HCT116 (cell line): ENCODE measurements around the gene CRIP3. TPM values are rescaled to one million over a fixed set of nuclear protein-coding genes. Genes with fewer than 3 reads are reported as not detected.

Experiments
- ATAC-seq: fragments of 200-7000 bp; cut with Tn5 transposase; 2 replicates; pipeline ENCODE4 v1.9.1; 2020; ENCODE audit warnings: mild to moderate bottlenecking, moderate library complexity
- BruUV-seq: library from RNA; stranded (reverse); fragments of 400-500 nt; replicated peaks from 2 replicates; lab custom pipeline; 2021; lab: Mats Ljungman, UMichigan
- CTCF ChIA-PET: fragments of 300-600 bp; sonication (Branson Sonifier 250); formaldehyde crosslinking; loops from one replicate; lab custom pipeline; 2021; ENCODE audit warnings: antibody characterized with exemption; lab: Charles Lee
- POLR2A ChIA-PET: fragments of 300-600, 350-600 bp; sonication (Branson Sonifier 250); formaldehyde crosslinking; loops from one replicate; lab custom pipeline; 2021; ENCODE audit warnings: antibody characterized with exemption; lab: Charles Lee
- RAD21 ChIA-PET, 2 experiments: fragments of 300-600 bp; sonication (Branson Sonifier 250); formaldehyde crosslinking; loops; one replicate each; lab custom pipeline; 2023; ENCODE audit warnings: low total read pairs in 2 of 2; ENCODE audit not compliant: uncharacterized antibody in 2 of 2, unreplicated experiment in 2 of 2, low non-redundant PET in 1 of 2; lab: Charles Lee
- DNase-seq: peaks from one replicate; pipeline ENCODE4 v3.0.0-alpha.2; 2010; ENCODE audit warnings: low read depth, low spot score
- H2AFZ ChIP-seq: fragments of 200-600 bp; shearing (Covaris generic), sonication (generic); 2 replicates; pipeline ENCODE4 v1.6.1; 2017; ENCODE audit warnings: low read depth, mixed run types, mixed read lengths, antibody characterized with exemption, low read length; ENCODE audit not compliant: poor library complexity, severe bottlenecking
- H3K27ac ChIP-seq: 2 replicates; pipeline ENCODE4 v1.5.1; 2012; ENCODE audit warnings: low read depth, low read length
- H3K27me3 ChIP-seq: fragments of 200-600 bp; sonication (generic); 2 replicates; pipeline ENCODE4 v1.6.1; 2016; ENCODE audit warnings: mixed run types, low read length, mixed read lengths; ENCODE audit not compliant: insufficient read depth
- H3K36me3 ChIP-seq, 2 experiments: fragments of 200-500 bp in 1 of 2; fragments of 200-600 bp in 1 of 2; sonication (Bioruptor generic) in 1 of 2; sonication (generic) in 1 of 2; 2 replicates each; pipeline versions ENCODE4 v1.5.1 to v1.6.1; 2014 to 2016; ENCODE audit warnings: low read length in 2 of 2, inconsistent platforms in 1 of 2, mixed read lengths in 1 of 2, mixed run types in 1 of 2; ENCODE audit not compliant: insufficient read depth in 2 of 2, control insufficient read depth in 1 of 2
- H3K4me1 ChIP-seq, 2 experiments: fragments of 200-600 bp in 1 of 2; sonication (generic) in 1 of 2; 2 replicates each; pipeline versions ENCODE4 v1.5.1 to v1.6.1; 2012 to 2017; ENCODE audit warnings: low read length in 2 of 2, inconsistent platforms in 1 of 2, mild to moderate bottlenecking in 1 of 2, mixed read lengths in 1 of 2, mixed run types in 1 of 2, moderate library complexity in 1 of 2; ENCODE audit not compliant: insufficient read depth in 2 of 2, control insufficient read depth in 1 of 2
- H3K4me2 ChIP-seq: fragments of 200-600 bp; sonication (generic); 2 replicates; pipeline ENCODE4 v1.6.1; 2017; ENCODE audit warnings: mixed run types, low read length, mixed read lengths
- H3K4me3 ChIP-seq, 2 experiments: fragments of 200-600 bp in 1 of 2; sonication (generic) in 1 of 2; replicated peaks in 1 of 2; 2 replicates each; pipeline ENCODE4 v1.5.1; 2011 to 2016; ENCODE audit warnings: low read length in 2 of 2, control low read depth in 1 of 2, low read depth in 1 of 2, mild to moderate bottlenecking in 1 of 2, mixed read lengths in 1 of 2, mixed run types in 1 of 2
- H3K79me2 ChIP-seq: fragments of 200-600 bp; sonication (generic); 2 replicates; pipeline ENCODE4 v1.6.1; 2017; ENCODE audit warnings: mild to moderate bottlenecking, mixed run types, low read length, moderate library complexity, mixed read lengths; ENCODE audit not compliant: insufficient read depth
- H3K9ac ChIP-seq: fragments of 200-600 bp; sonication (generic); 2 replicates; pipeline ENCODE4 v1.6.1; 2016; ENCODE audit warnings: low read length, mixed read lengths
- H3K9me2 ChIP-seq: fragments of 200-600 bp; sonication (generic), shearing (Covaris generic); 2 replicates; pipeline ENCODE4 v1.6.1; 2017; ENCODE audit warnings: mixed run types, mild to moderate bottlenecking, moderate library complexity; ENCODE audit not compliant: insufficient read depth
- H3K9me3 ChIP-seq, 2 experiments: fragments of 200-500 bp in 1 of 2; fragments of 200-600 bp in 1 of 2; sonication (Bioruptor generic) in 1 of 2; sonication (generic) in 1 of 2; 2 replicates each; pipeline ENCODE4 v1.6.1; 2014 to 2017; ENCODE audit warnings: low read length in 2 of 2, mixed read lengths in 2 of 2, inconsistent platforms in 1 of 2, low read depth in 1 of 2, mild to moderate bottlenecking in 1 of 2, mixed run types in 1 of 2, moderate library complexity in 1 of 2; ENCODE audit not compliant: control insufficient read depth in 1 of 2, insufficient read depth in 1 of 2
- H4K20me1 ChIP-seq: fragments of 200-600 bp; sonication (generic), shearing (Covaris generic); 2 replicates; pipeline ENCODE4 v1.6.1; 2017; ENCODE audit warnings: mixed run types, mild to moderate bottlenecking, moderate library complexity; ENCODE audit not compliant: insufficient read depth
- REST ChIP-seq: IDR thresholded peaks from 2 replicates; pipeline ENCODE4 v1.6.1; 2012; ENCODE audit warnings: low read depth
- TCF7L2 ChIP-seq: IDR thresholded peaks from 2 replicates; pipeline ENCODE4 v1.7.0; 2011; ENCODE audit warnings: borderline replicate concordance, inconsistent platforms; ENCODE audit not compliant: insufficient read depth, insufficient read length; ENCODE audit errors: extremely low read depth
- intact Hi-C: fragments of 100-400 bp; cut with micrococcal nuclease; formaldehyde crosslinking; loops from 2 replicates; pipeline ENCODE4 v1.10.0; 2022
- total RNA-seq: library from RNA; stranded (reverse); gene quantifications from one replicate; pipeline ENCODE4 v1.2.1, GENCODE V29; 2021; ENCODE audit not compliant: unreplicated experiment
- TF ChIP-seq, protein P1 (sequence below), 3 experiments: fragments of 200-600 bp in 1 of 3; sonication (generic) in 1 of 3; IDR thresholded peaks in 2 of 3; conservative IDR thresholded peaks in 1 of 3; 2 replicates each; pipeline ENCODE4 v1.5.1; 2012 to 2017; ENCODE audit warnings: low read depth in 2 of 3, low read length in 2 of 3, antibody characterized with exemption in 1 of 3, borderline replicate concordance in 1 of 3, control low read depth in 1 of 3, mild to moderate bottlenecking in 1 of 3, mixed read lengths in 1 of 3, mixed run types in 1 of 3, moderate library complexity in 1 of 3; ENCODE audit not compliant: insufficient read depth in 1 of 3

The CRIP3 gene
- total RNA-seq, 1 experiment from 2014 or later: not detected

DNA sequence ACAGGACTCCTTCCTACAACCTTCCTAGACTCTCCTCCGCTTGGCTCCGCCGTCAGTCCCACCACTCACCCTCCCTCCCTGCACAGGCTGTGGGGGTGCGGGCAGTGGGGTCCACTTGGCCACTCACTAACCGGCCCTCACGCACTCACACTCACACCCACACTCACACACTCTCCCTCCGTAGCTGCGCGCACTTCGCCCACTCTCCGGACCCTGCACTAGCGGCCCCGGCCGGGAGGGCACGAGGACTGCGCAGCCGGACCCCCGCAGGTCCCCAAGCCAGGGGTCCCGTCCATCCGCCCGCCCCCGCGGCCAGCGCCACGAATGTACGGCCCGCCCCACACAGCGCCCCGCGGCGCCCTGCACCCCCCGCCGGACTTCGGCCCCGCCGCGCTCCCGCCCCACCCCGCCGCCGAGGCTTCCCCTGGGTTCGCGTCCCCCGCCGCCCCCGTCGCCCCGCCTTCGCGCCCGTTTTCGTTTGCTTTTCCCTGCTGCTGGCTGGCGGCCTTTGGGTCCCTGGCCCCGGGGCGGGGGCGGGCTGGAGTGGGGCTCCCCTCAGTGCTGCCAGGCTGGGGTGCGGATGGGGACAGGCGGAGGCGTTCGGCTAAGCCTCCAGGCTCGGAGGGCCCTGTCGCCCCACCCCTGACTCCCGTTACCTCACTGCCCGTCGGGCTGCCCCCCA lies 33.6 kb downstream of the CRIP3 start:
- H3K4me3 ChIP-seq: no peak overlapping the region
- intact Hi-C loops: no loop called here

More for the DNA sequence above, 33.6 kb downstream of the CRIP3 start:
- no peak for TF ChIP-seq TCF7L2
- TF ChIP-seq, protein P1, sequence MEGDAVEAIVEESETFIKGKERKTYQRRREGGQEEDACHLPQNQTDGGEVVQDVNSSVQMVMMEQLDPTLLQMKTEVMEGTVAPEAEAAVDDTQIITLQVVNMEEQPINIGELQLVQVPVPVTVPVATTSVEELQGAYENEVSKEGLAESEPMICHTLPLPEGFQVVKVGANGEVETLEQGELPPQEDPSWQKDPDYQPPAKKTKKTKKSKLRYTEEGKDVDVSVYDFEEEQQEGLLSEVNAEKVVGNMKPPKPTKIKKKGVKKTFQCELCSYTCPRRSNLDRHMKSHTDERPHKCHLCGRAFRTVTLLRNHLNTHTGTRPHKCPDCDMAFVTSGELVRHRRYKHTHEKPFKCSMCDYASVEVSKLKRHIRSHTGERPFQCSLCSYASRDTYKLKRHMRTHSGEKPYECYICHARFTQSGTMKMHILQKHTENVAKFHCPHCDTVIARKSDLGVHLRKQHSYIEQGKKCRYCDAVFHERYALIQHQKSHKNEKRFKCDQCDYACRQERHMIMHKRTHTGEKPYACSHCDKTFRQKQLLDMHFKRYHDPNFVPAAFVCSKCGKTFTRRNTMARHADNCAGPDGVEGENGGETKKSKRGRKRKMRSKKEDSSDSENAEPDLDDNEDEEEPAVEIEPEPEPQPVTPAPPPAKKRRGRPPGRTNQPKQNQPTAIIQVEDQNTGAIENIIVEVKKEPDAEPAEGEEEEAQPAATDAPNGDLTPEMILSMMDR (IDR thresholded peaks at IDR 0.05 in 2 of 3, conservative IDR thresholded peaks at IDR 0.05 in 1 of 3; ENCODE audit: borderline replicate concordance in 1 of 3, insufficient read depth in 1 of 3, low read depth in 2 of 3, low read length in 2 of 3): no peak
- TF ChIP-seq REST: no peak
- Histone ChIP-seq H3K79me2 (no peaks in the 10 kb centered on the region), H3K9me2 (no peaks in the 10 kb centered on the region), H3K36me3 (no peaks in the 10 kb centered on the region), H2AFZ (no peak overlapping the region), H3K9ac (no peak overlapping the region), H3K9me3 (no peaks in the 10 kb centered on the region), H3K4me1 (peaks cover 0 to 12% of the 10 kb centered on the region in 2 experiments; a peak in 2 of 4 replicates), H3K27ac (no peak overlapping the region), H3K4me2 (no peak overlapping the region), H4K20me1 (no peaks in the 10 kb centered on the region), H3K27me3 (no peaks in the 10 kb centered on the region)
- no peak for ATAC-seq
- no peak for DNase-seq
- POLR2A ChIA-PET: no interaction called here
- CTCF ChIA-PET: no interaction called here
- RAD21 ChIA-PET: no interaction called here
- BruUV-seq: no TSS peak
